GM21619 (cell line): ENCODE data around the gene CLPTM1L.
A peak's percentile ranks its signal among the peaks of the same experiment; 100 is the strongest.
"Not testable (repeated sequence)": the region's sequence is repeated elsewhere in the genome, so short reads cannot be mapped to it uniquely, and the experiment has no call there.

ENCODE experiments used
- ATAC-seq: cut with Tn5 transposase; IDR thresholded peaks from one replicate; pipeline ENCODE4 v1.9.1; 2021; ENCODE audit not compliant: unreplicated experiment

The CLPTM1L gene

DNA sequence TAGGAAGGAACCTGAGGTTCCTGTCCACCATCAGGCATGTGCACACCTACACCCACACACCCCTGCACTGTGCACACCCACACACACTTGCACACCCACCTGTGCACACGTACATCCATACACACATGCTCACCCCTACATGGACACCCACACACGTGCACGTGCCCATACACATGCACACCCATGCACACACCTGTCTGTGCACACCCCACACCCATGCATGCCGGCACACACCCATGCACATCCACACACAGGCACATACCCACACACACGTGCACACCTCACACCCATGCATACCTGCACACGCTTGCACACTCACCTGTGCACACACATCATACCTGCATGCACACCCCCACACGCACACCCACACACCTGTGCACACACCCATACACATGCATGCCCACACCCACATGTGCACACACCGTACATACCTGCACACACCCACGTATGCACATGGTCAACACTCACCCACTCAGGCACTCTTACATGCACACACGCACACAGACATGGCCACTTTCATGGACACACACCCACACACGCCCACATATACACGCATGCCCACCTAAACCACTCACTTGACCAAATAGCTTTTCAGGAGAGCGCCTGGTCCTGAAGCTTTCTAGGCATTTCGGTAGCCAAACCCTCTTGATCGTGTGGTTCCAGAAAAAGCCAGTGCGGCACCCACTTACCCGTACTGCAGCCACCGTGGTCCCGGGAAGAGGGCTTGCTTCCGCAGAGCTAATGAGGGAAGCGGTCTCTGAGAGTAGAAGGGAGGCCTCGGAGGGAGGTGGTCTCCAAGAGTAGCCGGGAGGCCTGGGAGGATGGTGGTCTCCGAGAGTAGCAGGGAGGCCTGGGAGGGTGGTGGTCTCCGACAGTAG lies 36.7 kb upstream of the CLPTM1L start:
- no peak for ATAC-seq

DNA sequence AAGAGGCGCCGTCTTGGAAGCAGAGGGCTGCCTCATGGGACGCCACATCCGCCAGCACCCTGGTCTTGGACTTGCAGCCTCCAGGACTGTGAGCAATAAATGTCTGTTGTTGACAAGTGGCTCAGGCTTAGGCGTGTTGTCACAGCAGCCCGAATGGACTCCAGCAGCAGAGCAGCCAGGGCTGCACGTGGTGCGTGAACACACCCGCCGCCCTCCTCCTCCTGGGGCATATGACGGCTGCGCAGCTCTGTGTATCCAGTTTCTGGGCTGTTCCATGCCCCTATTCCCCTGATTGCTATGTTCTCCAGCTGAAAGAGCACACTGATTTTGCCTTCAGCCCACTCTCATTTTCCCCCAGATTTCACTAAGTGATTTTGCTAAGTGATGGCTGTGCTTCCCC lies 36.0 kb upstream of the CLPTM1L start:
- no peak for ATAC-seq

DNA sequence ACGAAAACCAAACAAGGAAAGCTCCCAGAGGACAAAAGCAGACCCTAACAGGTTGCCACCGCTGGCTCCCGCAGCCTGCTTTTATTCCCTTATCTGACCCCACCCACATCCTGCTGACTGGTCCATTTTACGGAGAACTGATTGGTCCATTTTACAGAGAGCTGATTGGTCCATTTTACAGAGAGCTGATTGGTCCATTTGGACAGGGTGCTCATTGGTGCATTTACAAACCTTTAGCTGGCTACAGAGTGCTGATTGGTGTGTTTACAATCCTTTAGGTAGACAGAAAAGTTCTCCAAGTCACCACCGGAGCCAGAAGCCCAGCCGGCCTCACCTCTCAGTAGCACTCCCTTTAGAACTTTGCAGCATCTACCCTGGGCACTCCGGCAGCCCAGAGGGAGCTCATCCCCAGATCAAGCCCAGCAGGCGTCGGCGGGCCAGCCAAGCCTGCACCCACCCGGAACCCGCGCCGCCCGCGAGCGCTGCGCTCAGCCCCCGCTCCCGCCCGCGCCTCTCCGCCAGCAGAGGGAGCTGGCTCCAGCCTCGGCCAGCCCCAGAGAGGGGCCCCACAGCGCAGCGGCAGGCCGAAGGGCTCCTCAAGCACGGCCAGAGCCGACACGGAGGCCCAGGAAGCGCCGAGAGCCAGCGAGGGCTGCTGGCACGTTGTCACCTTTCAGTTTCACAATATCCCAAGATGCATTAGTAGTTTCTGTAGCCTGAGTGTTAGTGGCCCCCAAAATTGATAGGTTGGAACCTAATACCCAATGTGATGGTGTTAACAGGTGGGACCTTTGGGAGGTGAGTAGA lies 35.3 kb upstream of the CLPTM1L start:
- ATAC-seq: peak; percentile 87

DNA sequence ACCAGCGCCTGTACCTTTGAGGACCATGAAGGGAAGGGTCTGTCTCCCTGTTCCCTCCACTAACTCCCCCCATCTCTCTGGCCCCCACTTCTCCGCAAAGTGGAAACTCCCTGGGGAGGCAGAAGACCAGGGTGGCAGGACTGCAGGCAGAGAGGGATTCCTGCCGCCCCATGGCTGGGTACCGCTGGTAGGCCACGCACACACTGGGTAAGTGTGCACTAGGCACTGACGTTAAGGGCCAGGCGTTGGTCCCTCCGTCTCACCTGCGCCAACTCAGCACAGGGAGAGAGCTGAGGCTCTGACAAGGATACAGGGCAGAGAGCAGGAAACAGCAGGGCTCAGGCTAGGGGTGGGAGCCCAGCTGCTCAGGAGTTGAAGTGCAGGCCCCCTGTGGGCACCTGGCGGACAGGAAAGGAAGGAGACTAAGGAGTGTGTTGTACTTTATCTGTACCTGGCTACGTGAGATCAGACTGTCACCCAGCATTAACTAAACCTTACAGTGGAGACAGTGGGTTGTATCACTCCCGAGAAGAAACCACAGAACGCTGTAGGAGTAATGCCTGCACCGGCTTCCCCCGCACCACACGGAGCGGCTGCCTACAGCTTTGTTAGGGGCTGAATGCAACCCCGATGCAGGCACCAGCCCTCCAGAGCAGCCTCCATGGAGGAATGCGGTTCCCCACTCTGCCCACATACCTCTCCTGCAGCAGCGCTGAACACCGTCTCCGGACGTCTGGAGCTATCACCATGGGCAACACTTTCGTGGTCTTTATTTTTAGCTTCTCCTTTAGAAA lies 34.2 kb upstream of the CLPTM1L start:
- no peak for ATAC-seq

DNA sequence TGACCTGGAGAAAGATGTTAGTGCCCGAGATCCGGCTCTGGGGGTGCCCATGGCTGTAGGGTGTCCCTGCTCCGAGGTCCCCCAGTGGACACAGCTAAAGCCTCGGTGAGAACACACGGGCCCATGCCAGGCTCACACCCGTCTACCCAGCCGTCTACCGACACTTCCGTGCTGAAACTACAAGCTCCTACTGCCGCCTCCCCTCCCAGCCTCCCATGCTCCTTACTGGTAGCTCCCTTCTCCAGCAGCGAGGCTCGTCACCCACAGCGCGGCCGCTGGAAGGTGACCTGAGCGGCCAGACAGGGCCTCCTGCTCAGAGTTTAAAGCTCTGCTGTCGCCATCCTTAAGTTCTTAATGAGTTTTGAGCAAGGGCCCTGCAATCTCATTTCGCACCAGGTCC lies 33.2 kb upstream of the CLPTM1L start:
- no peak for ATAC-seq

DNA sequence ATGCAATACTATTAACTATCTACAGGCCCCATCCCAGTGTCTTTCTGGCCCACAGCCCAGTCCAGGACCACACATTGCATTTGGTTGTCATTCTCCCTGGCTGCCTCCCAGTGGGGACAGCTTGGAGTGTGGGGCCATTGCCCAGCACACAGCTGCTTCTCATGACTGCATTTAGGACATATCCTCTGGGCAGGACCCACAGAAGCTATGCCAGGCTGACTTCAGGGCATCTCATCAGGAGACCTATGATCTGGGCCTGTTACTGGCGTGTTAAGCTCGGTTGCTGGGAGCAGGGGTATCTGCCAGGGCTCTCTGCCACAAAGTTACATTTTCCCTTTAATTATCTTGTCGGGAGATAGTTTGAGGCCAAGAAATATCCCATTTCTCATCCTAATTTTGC lies 32.1 kb upstream of the CLPTM1L start:
- ATAC-seq: no peak

- ATAC-seq: no peak
Observed at GRCh38 chr5:1375871-1376810, 31.2 kb upstream of the CLPTM1L start.

GRCh38 chr5:1374679-1375055 lies 29.8 kb upstream of the CLPTM1L start:
- no peak for ATAC-seq

DNA sequence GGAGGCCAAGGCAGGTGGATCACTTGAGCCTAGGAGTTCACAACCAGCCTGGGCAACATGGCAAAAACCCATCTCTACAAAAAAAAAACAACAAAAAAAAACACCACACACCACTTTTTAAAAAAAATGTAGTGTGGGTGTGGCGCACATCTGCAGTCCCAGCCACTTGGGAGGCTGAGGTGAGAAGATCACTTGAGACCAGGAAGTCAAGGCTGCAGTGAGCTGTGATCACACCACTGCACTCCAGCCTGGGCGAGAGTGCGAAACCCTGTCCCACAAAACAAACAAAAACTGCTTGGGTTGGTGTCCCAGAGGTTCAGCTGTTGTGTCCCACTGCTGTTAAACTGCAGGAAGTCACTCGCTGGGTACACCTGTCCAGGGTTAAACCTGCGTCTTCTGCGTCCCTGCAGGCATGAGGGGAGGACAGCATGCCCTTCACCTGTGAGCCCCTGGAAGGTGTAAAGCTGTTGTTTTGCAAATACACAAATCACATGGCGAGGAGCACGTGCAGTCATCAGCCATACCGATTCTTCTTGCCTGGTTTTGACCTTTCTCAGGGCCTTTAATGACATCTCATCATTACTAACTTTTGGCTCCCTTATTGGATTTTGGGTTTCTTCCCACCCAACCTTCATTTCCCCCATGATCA lies 29.3 kb upstream of the CLPTM1L start:
- no peak for ATAC-seq

DNA sequence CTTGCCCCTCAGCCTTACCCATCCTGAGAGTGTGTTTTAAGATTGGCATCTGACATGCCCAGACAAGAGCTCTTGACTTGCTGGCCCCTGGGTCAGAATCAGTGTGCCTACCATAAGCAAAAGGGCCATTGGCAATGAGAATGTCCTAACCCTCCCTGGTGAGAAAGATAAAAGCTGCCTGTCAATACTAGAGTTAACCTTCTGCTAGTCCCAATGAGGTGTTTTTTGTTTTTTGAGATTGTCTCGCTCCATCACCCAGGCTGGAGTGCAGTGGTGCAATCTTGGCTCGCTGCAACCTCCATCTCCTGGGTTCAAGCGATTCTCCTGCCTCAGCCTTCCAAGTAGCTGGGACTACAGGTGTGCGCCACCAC lies 27.1 kb upstream of the CLPTM1L start:
- not testable (repeated sequence) for ATAC-seq

GRCh38 chr5:1371218-1371971 lies 26.5 kb upstream of the CLPTM1L start:
- ATAC-seq: no peak

GRCh38 chr5:1370006-1370405 lies 25.1 kb upstream of the CLPTM1L start:
- ATAC-seq: no peak

DNA sequence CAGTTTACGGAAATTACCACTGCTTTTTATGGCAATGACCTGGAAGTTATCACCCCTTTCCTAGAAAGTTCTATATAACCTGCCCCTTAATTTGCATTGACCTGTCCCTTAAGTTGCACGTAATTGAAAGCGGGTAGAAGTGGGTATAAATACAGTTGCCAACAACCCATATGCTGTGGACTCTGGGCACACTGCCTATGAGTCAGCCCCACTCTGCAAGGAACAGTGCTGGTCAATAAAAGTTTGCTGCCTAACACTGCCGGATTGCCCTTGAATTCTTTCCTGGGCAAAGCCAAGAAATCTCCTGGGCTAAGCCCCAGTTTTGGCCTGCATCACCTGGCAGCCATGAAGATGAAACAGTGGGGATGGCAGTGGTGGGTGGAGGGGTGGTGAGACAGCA lies 23.9 kb upstream of the CLPTM1L start:
- no peak for ATAC-seq

- no peak for ATAC-seq
Observed at GRCh38 chr5:1368236-1368635, 23.3 kb upstream of the CLPTM1L start.

DNA sequence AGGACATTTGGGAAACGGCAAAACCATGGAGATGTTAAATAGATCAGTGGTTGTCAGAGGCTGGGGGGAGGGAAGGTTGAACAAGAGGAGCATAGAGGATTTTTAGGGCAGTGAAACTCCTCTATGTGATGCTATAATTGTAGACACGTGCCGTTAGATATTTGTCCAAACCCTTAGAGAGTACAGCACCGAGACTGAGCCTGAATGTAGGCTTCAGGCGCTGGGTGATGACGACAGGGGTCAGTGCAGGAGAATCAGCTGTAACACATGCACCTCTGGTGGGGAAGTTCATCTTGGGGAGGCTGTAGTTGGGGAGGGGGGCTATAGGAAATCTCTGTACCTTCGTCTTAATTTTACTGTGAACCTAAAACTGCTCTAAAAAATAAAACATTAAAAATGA lies 22.2 kb upstream of the CLPTM1L start:
- no peak for ATAC-seq

- no peak for ATAC-seq
Observed at GRCh38 chr5:1366514-1366913, 21.6 kb upstream of the CLPTM1L start.

DNA sequence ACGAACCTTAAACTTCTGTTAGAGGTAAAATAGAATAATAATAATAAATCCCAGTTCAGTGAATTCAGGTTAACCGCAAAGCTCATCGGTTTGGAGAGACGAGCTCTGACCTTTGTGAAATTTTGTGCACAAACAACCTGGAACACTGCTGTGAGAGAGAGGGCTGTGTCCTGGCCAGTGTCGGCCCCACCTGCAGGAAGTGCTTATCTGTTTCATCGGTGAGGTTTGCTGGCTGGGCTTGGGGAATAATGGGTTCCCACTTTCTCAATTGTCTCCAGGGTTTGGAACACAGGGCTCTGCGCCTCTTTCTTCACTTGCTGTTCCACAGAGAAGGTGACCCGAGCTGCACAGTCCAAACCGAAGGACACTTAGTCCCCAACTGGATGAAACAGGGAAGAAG lies 19.3 kb upstream of the CLPTM1L start:
- no peak for ATAC-seq

DNA sequence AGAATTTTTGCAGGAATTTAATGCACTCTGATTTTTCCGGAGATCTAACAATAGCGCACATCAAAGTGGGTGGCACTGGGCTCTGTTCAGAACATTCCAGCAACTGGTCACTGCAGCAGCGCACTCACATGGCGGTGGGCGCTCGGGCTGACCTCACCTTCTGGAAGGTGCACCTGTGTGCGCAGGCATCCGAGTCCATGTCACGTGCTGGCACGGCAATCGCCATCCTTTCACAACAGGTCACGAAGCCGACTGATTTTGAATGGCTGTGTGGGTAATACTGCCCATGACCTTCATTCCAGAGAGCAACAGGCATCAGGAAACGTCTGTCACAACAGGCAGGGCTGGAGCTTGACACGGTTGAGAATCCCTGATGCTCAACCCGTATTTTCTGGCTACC lies 18.7 kb upstream of the CLPTM1L start:
- no peak for ATAC-seq

DNA sequence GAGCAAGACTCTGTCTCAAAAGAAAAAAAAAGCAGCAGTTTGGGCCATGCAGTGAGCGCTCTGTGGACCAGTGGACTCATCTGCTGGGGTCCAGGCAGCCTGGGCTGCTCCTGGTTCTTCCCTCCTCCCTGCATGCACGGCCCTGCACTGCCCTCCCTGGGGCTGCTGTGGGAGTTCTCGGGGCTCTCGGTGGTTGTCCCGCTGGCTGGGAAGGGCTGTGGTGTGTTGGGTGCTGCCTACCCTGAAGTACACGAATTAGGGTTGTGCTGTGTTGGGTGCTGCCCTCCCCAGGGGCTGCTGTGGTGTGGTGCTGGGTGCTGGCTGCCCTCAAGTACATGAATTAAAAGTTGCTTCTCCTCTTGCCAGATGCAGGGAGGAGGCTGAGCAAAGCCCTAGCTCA lies 18.3 kb upstream of the CLPTM1L start:
- no peak for ATAC-seq
